HEK293 (cell line): Measurements from ENCODE around the gene FAM204A.

Source experiments
- CTCF ChIA-PET: fragments of 350-600 bp; formaldehyde crosslinking; extraction: SDS; loops from one replicate; lab custom pipeline; 2021; ENCODE audit warnings: antibody characterized with exemption; lab: Yijun Ruan, JAX
- POLR2A ChIA-PET: fragments of 300-600 bp; formaldehyde crosslinking; extraction: SDS; loops from one replicate; lab custom pipeline; 2020; ENCODE audit warnings: antibody characterized with exemption, inconsistent platforms; lab: Yijun Ruan, JAX
- H3K27ac ChIP-seq: fragments of 200-500 bp; sonication (Bioruptor generic); 2 replicates; pipeline ENCODE4 v1.5.1; 2014; ENCODE audit warnings: low read depth, low read length, control low read depth, inconsistent platforms; ENCODE audit errors: extremely low read depth
- H3K36me3 ChIP-seq, 2 experiments: fragments of 200-500 bp in 1 of 2; sonication (Bioruptor generic) in 1 of 2; 1 replicate in 1 of 2; 2 replicates in 1 of 2; pipeline ENCODE4 v1.5.1; 2014 to 2017; ENCODE audit warnings: inconsistent platforms in 2 of 2, low read length in 2 of 2; ENCODE audit not compliant: control insufficient read depth in 2 of 2, insufficient read depth in 1 of 2
- H3K4me1 ChIP-seq: fragments of 200-500 bp; sonication (Bioruptor generic); 2 replicates; pipeline ENCODE4 v1.5.1; 2014; ENCODE audit warnings: mild to moderate bottlenecking, low read length, inconsistent platforms; ENCODE audit not compliant: control insufficient read depth, insufficient read depth
- H3K4me3 ChIP-seq: 2 replicates; pipeline ENCODE4 v1.5.1; 2011; ENCODE audit warnings: low read depth, mild to moderate bottlenecking, control low read depth, low read length, moderate library complexity
- H3K9me3 ChIP-seq: fragments of 200-500 bp; sonication (Bioruptor generic); 2 replicates; pipeline ENCODE4 v1.5.1; 2014; ENCODE audit warnings: low read depth, low read length, inconsistent platforms; ENCODE audit not compliant: control insufficient read depth, insufficient read depth
- AEBP2 ChIP-seq: fragments of 450-650 bp; formaldehyde crosslinking; IDR thresholded peaks from 2 replicates; pipeline ENCODE4 v1.5.1; 2016; ENCODE audit warnings: missing biosample characterization, missing genetic modification characterization, borderline replicate concordance
- FEZF1 ChIP-seq: fragments of 450-650 bp; formaldehyde crosslinking; IDR thresholded peaks from 2 replicates; pipeline ENCODE4 v1.5.1; 2016; ENCODE audit warnings: missing biosample characterization, missing genetic modification characterization
- HIC1 ChIP-seq: fragments of 450-650 bp; formaldehyde crosslinking; IDR thresholded peaks from 2 replicates; pipeline ENCODE4 v1.5.1; 2016; ENCODE audit warnings: missing biosample characterization, missing genetic modification characterization
- IKZF3 ChIP-seq: fragments of 450-650 bp; IDR thresholded peaks from 2 replicates; pipeline ENCODE4 v1.5.0; 2018; ENCODE audit warnings: missing biosample characterization, mild to moderate bottlenecking, missing genetic modification characterization, moderate library complexity
- SCRT2 ChIP-seq: fragments of 450-650 bp; formaldehyde crosslinking; IDR thresholded peaks from 2 replicates; pipeline ENCODE4 v1.5.1; 2016; ENCODE audit warnings: missing biosample characterization, missing genetic modification characterization
- SP3 ChIP-seq: fragments of 450-650 bp; formaldehyde crosslinking; IDR thresholded peaks from 2 replicates; pipeline ENCODE4 v1.5.1; 2016; ENCODE audit warnings: missing biosample characterization, missing genetic modification characterization
- ZFP69B ChIP-seq: fragments of 450-650 bp; formaldehyde crosslinking; IDR thresholded peaks from 2 replicates; pipeline ENCODE4 v1.5.1; 2016; ENCODE audit warnings: missing biosample characterization, missing genetic modification characterization
- ZNF132 ChIP-seq: fragments of 450-650 bp; formaldehyde crosslinking; IDR thresholded peaks from 2 replicates; pipeline ENCODE4 v1.5.1; 2017; ENCODE audit warnings: missing biosample characterization, missing genetic modification characterization, borderline replicate concordance
- ZNF16 ChIP-seq: fragments of 450-650 bp; formaldehyde crosslinking; IDR thresholded peaks from 2 replicates; pipeline ENCODE4 v1.5.1; 2016; ENCODE audit warnings: low read depth, missing biosample characterization, missing genetic modification characterization
- ZNF362 ChIP-seq: fragments of 450-650 bp; formaldehyde crosslinking; IDR thresholded peaks from 2 replicates; pipeline ENCODE4 v1.5.1; 2016; ENCODE audit warnings: missing biosample characterization, missing genetic modification characterization
- ZNF37A ChIP-seq: fragments of 450-650 bp; IDR thresholded peaks from 2 replicates; pipeline ENCODE4 v1.5.1; 2018; ENCODE audit warnings: missing biosample characterization, missing genetic modification characterization
- ZNF473 ChIP-seq: fragments of 450-650 bp; formaldehyde crosslinking; IDR thresholded peaks from 2 replicates; pipeline ENCODE4 v1.5.1; 2017; ENCODE audit warnings: missing biosample characterization, missing genetic modification characterization
- ZNF510 ChIP-seq: fragments of 450-650 bp; formaldehyde crosslinking; IDR thresholded peaks from 2 replicates; pipeline ENCODE4 v1.5.1; 2018; ENCODE audit warnings: mild to moderate bottlenecking, missing genetic modification characterization, missing biosample characterization; ENCODE audit not compliant: insufficient replicate concordance
- ZNF513 ChIP-seq: fragments of 450-650 bp; IDR thresholded peaks from 2 replicates; pipeline ENCODE4 v1.5.1; 2018; ENCODE audit warnings: missing biosample characterization, missing genetic modification characterization
- ZNF621 ChIP-seq: fragments of 450-650 bp; formaldehyde crosslinking; IDR thresholded peaks from 2 replicates; pipeline ENCODE4 v1.5.1; 2017; ENCODE audit warnings: missing biosample characterization, missing genetic modification characterization
- ZNF645 ChIP-seq: fragments of 450-650 bp; formaldehyde crosslinking; IDR thresholded peaks from 2 replicates; pipeline ENCODE4; 2016; ENCODE audit warnings: missing biosample characterization, missing genetic modification characterization
- ZNF747 ChIP-seq: fragments of 450-650 bp; formaldehyde crosslinking; IDR thresholded peaks from 2 replicates; pipeline ENCODE4 v1.5.1; 2016; ENCODE audit warnings: missing biosample characterization, missing genetic modification characterization
- ZNF768 ChIP-seq: fragments of 450-650 bp; formaldehyde crosslinking; IDR thresholded peaks from 2 replicates; pipeline ENCODE4 v1.5.1; 2018; ENCODE audit warnings: missing biosample characterization, mild to moderate bottlenecking, missing genetic modification characterization
- ZSCAN23 ChIP-seq: fragments of 450-650 bp; formaldehyde crosslinking; IDR thresholded peaks from 2 replicates; pipeline ENCODE4 v1.5.1; 2016; ENCODE audit warnings: missing biosample characterization, missing genetic modification characterization
- ZSCAN30 ChIP-seq: fragments of 450-650 bp; IDR thresholded peaks from 2 replicates; pipeline ENCODE4 v1.5.1; 2018; ENCODE audit warnings: missing biosample characterization, mild to moderate bottlenecking, missing genetic modification characterization, moderate library complexity
- ZXDB ChIP-seq: fragments of 450-650 bp; formaldehyde crosslinking; IDR thresholded peaks from 2 replicates; pipeline ENCODE4 v1.5.1; 2016; ENCODE audit warnings: missing biosample characterization, missing genetic modification characterization
- TF ChIP-seq, protein P1 (sequence below): fragments of 450-650 bp; formaldehyde crosslinking; IDR thresholded peaks from 2 replicates; pipeline ENCODE4 v1.5.1; 2016; ENCODE audit warnings: missing biosample characterization, missing genetic modification characterization

FAM204A gene

GRCh38 chr10:118358327-118358726, 16.2 kb upstream of the FAM204A start (continued):
- TF ChIP-seq ZNF16 (tag by site-specific recombination) = no peak
- TF ChIP-seq ZFP69B (tag by site-specific recombination) = no peak
- TF ChIP-seq ZNF473 = no peak
- TF ChIP-seq ZSCAN30 (tag by site-specific recombination) = no peak
- TF ChIP-seq, protein P1, sequence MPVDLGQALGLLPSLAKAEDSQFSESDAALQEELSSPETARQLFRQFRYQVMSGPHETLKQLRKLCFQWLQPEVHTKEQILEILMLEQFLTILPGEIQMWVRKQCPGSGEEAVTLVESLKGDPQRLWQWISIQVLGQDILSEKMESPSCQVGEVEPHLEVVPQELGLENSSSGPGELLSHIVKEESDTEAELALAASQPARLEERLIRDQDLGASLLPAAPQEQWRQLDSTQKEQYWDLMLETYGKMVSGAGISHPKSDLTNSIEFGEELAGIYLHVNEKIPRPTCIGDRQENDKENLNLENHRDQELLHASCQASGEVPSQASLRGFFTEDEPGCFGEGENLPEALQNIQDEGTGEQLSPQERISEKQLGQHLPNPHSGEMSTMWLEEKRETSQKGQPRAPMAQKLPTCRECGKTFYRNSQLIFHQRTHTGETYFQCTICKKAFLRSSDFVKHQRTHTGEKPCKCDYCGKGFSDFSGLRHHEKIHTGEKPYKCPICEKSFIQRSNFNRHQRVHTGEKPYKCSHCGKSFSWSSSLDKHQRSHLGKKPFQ (tag by site-specific recombination) = no peak
- TF ChIP-seq ZNF132 (tag by site-specific recombination) = no peak
- TF ChIP-seq ZNF768 (tag by site-specific recombination) = no peak
- TF ChIP-seq ZNF513 (tag by site-specific recombination) = no peak
- no peak for TF ChIP-seq ZNF37A (tag by site-specific recombination)
- TF ChIP-seq HIC1 (tag by site-specific recombination) = no peak
- no peak for TF ChIP-seq FEZF1 (tag by site-specific recombination)
- no peak for TF ChIP-seq ZNF362 (tag by site-specific recombination)
- no peak for TF ChIP-seq SCRT2 (tag by site-specific recombination)

DNA sequence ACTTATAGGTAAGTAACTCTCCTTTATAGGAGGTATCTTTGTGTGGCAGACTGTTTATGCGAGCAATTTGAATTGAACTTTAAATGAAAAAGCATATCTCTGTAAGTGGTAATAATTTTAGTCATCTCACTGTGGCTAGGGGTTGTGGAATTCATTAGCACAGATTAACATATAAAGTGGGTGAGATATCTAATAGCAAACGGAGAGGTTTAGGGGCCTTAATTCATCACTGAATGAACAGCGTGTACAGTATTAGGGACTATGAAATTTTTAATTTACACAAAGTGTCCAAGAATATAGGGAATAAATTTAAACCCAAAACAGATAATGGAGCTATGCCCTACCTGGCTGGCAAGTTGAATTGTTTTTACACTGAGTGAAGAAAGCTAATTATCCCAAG, 15.7 kb upstream of the FAM204A start:
- Histone ChIP-seq H3K4me3 (no peak overlapping the region), H3K4me1 (no peaks in the 10 kb centered on the region), H3K27ac (no peak overlapping the region), H3K9me3 (no peaks in the 10 kb centered on the region), H3K36me3 (no peaks in the 10 kb centered on the region)
- POLR2A ChIA-PET = no interaction called here
- TF ChIP-seq ZXDB (tag by site-specific recombination) = no peak
- no peak for TF ChIP-seq IKZF3
- no peak for TF ChIP-seq ZSCAN23
- CTCF ChIA-PET = interaction anchor here (0.6 kb wide), 1 partner anchor 152 kb away, joined by 3 read pairs; no protein-coding TSS in a partner anchor

GRCh38 chr10:118356628-118357027, 14.5 kb upstream of the FAM204A start:
- Histone ChIP-seq H3K9me3 (no peaks in the 10 kb centered on the region), H3K4me1 (no peaks in the 10 kb centered on the region), H3K4me3 (no peak overlapping the region), H3K36me3 (no peaks in the 10 kb centered on the region), H3K27ac (no peak overlapping the region)
- ChIA-PET CTCF (interaction anchor here (0.6 kb wide), 1 partner anchor 55 kb away, joined by 3 read pairs; no protein-coding TSS in a partner anchor), POLR2A (no interaction called here)
- TF ChIP-seq ZNF747 = no peak
- TF ChIP-seq, protein P1 (tag by site-specific recombination) = no peak
- no peak for TF ChIP-seq AEBP2 (tag by site-specific recombination)
- no peak for TF ChIP-seq ZNF621 (tag by site-specific recombination)
- no peak for TF ChIP-seq SP3 (tag by site-specific recombination)
- no peak for TF ChIP-seq ZNF645
- TF ChIP-seq ZNF362 (tag by site-specific recombination) = no peak
- TF ChIP-seq ZNF510 (tag by site-specific recombination) = no peak
